Fibroblast of skin of scalp (primary cell): ENCODE results near the gene SOX8.

Experiments used
- DNase-seq: peaks from one replicate; pipeline ENCODE4 v3.0.0-alpha.2; 2013

The SOX8 gene

DNA sequence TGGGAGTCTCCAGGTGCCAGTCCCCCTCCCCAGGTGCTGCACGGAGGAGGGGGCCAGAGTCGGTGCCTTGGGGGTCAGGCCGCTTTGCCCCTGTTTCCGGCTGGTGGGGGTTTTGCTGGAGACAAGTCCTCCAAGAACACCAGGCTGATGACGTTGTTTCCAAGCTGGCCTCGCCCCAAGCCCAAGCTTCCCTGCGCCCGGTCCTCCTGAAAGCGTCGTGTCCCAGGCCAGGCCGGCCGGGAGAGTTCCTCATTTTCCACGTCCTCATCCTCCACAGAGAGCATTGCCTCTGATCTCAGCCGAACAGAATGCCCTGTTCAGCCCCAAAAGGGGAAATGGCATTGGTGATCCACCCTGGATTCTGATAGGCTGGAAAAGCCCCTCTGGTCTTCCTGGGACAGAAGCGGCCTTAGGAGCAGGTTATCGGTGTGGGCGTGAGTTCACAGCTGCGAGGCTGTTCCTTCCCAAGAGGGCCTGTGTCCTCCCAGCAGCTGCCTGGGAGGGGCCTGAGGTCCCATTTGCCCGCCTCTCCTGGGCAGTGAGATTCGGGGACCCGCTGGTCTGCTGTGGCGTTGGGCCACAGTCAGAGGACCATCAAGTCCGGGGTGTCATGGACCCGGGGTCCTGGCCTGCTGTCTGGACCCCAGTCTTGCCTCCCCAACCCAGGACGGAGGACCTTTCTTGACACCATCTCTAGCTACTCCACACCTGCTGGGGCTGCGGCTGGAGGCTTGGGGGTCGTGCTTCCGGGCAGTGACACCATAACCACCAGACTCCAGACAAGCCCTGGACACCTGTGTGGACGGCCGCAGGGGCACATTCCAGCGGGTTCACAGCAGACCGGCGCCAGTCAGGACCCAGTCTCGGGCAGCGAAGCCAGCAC lies 7.1 kb downstream of the SOX8 start:
- no peak for DNase-seq

DNA sequence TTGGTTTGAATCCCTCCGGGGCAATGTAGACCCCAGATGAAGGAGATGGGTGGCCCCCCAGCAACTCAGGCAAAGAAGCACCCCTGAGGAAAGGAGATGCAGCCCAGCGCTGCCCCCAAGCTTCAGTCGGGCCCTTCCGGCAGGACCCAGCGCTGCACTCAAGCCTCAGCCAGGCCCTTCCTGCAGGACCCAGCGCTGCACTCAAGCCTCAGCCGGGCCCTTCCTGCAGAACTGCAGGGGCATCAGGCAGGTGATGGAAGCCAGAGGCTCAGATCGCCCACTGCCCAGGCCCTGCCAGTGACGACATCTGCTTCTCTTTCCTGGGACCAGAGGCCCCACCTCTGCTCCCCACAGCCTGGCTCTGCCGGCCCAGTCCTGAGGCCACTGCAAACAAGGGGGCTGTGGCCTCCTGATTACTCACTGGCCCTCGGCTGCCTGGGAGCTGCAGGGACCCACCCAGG lies 7.8 kb downstream of the SOX8 start:
- no peak for DNase-seq

DNA sequence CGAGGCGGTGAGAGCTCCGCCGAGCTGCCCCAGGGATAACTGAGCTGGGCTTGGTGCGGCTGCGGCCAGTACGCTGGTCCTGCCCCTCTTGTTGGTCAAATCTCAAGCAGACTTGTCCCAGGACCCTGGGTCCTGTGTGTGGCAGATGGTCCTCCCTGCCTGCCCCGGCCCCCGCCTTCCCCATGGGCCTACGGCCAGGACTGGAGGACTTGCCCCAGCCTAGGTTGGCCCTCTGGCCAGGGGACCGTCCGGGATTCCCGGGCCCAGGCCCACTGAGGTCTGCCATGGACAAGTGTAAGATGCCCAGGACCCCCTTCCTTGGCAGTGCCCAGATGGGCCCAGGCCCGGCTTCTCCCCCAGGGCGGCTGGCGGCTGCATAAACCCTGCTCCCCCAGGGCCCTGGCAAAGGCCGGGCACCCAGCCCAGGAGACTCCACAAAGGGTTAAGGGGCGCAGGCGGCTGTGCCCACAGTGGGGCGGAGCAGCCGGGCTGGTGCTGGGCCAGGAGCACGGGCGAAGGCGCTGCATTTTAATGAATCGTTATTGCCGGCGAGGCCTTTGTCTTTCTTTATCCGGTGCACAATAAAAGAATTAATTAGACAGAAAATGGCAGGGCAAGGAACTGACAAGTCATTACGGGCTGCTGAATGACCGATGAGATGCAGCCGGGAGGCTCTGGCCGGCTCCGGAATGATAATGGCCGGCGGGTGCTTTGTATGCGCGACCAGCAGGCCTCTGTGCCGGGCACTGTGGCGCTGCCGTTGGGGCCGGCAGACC lies 9.1 kb downstream of the SOX8 start:
- no peak for DNase-seq

DNA sequence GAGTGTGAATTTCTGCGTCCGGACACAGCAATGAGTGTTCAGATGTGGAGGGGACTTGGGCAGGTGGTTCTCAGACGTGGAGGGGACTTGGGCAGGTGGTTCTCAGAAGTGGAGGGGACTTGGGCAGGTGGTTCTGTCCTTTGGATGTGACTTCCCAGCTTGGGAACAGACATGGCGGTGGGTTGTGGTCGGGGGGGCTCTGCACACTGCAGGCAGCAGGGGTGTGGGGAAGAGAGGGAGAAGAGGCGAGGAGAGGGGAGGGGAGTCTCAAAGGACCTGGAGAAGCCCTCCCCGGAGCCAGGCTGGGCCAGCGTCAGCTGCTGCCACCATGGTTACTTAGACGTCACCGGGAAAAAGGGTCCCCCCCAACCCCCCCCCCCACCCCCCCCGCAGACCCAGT lies 9.8 kb downstream of the SOX8 start:
- DNase-seq, result no peak

DNA sequence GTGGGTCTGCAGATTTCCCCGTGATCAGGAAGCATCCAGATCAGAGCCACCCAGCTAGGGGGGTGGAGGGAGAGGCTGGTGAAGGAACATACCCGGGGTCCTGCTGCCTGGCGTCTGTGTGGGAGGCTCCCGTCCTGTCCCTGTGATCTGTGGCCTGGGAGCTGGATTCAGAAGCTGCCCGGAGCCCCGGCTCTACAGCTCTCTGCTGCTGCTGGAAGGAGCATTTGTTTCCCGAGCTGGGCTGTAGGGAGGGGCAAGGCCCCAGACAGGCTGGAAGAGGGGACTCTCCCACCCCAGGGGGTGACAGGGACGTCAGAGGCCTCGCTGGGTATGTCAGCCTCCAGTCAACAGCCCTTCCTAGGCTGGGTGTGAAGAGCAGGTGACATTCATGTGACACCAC lies 10.2 kb downstream of the SOX8 start:
- DNase-seq, result no peak

DNA sequence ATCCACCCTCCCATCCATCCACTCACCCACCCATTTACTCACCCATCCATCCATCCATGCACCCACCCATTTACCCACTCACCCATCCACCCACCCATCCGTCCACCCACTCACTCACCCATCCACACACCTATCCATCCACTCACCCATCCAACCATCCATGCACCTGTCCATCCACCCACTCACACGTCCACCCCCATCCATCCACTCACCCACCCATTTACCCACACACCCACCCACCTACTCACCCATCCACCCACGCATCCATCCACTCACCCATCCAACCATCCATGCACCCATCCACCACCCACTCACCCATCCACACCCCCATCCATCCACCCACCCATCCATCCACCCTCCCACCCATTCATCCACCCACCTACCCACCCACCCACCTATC lies 12.2 kb downstream of the SOX8 start:
- DNase-seq, result no peak

DNA sequence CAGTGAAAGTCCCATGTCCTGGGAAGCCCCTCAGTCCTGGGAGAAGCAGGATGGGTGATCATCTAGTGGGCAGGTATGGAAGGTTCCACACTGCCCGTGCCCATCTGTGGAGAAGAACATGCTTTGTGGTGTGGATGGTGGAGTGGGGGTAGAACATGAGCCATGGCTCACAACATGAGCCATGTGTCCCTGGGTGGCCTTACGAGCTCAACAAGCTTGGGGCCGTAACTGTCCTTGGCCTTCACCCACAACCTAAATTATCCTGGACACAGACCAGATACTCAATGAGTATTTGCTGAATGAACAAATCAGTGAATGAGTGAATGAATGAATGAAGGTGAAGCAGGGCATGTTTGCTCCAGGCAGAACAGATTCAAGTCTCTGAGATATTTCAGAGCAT lies 13.5 kb downstream of the SOX8 start:
- peak; percentile 33 for DNase-seq

DNA sequence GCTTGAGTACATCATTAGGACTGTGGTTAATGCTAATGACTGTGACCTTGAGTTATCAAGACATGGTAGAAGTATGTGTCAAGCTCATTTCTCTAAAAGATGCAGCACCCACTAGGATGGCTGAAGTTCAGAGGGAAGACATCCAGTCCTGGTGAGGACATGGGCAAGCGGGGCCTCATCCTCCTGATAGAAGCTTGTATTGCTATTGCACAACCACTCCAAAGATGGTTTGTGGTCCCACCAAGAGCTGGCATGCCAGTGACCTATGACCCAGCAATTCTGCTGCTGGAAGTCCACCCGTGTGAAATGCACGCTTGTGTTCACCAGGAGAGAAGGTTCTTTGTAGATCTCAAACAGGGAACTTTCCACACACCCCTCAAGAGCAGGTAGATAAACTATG lies 14.2 kb downstream of the SOX8 start:
- no peak for DNase-seq

DNA sequence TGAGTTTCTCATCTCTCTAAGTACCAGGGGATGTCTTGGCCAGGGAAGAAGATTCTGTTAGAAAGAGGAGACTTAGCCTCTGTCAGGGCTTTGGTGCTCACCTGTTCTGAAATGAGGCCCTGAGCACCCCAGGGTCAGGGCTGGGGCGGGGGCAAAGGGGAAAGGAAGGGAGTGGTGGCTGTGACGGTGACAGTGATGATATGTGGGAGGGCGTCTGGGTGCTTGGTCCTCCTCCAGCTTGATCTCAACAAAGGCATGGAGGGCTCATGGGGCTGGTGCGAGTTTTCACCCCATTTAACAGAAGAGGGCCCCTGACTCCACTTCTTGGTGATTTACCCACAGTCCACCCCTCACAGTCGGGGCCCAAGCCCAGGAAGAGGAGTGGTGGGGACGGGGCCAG lies 15.1 kb downstream of the SOX8 start:
- no peak for DNase-seq

DNA sequence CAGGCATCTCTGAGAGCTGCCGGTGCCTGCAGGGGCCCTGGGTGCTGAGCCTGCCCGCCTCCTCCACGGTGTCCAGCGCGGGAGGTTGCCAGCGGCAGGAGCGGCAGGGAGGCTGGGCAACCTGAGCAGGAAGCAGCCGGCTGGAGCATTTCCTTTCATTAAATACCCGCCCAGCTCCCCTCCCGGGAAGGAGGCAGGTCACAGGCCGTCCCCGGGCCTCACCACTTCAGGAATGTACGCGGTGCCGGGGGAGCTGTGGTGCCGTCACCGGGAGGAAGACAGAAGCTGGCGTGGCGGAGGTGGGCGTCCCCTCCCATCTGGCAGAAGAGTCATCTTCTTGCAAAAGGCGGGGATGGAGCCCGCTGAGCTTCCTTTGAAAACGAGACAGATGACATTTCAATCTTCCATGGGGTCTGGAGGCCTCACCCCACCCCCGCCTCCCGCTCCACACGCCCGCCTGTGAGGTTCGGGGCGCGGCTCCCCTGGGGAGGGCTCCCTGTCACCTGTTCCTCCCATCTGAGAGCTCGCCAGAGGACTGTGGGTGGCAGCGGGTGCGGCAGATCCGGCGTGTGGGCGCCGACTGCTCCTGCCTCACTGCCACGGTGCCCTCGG lies 16.0 kb downstream of the SOX8 start:
- peak; percentile 12 for DNase-seq

DNA sequence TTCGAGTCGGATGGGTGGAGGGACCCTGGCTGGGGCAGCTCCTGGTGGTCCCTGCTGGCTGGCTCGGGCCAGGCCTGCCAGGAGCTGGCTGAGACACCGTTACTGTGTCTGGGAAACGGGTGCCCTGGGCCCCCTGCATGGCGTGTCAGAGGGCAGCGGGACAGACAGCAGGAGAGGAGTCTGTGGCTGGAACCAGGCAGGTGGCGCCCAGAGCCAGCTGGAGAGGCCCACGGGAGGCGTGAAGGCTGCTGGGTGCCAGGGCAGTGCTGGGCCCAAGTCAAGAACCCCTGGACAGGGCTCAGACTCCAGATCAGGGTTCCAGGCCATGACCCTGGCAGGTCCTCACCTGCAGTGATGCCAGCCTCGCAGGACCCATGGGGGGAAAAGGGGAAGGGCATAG lies 16.6 kb downstream of the SOX8 start:
- no peak for DNase-seq

DNA sequence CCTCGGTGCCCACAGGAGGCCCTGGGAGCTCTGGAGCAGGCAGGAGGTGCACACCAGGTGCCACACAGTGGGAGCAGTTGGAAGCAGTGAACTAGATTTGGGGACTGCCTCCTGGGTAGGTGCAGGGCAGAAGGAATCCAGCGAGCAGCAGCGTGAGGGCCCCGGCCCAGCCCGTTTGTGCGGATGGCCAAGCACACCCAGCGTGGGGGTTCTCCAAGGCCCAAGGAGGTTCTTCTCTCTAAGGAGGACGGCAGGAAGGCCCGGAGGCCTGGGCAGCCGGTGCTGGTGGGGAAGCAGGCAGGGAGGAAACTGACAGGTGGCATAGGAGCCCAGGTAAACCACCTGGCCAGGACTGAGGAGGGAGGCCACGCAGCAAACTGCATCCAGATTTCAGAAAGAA lies 17.0 kb downstream of the SOX8 start:
- DNase-seq, result no peak

DNA sequence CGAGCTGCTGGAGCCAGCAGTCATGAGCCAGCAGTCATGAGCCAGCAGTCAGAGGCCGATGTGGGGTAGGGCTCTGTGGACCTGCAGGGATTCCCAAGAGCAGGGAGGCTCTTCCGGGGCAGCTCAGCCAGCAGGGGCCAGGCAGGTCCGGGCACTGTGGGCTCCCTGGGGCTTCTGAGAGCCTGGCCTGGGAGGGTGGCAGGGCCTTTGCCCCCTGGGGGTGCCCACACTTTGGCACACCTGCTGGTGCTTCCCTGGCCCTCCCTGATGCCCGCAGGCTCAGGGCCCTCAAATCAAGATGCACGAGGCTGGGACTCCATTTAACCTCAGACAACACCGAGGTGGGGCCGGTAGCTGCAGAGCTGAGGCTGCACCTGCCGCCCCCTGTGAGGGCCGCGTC lies 18.1 kb downstream of the SOX8 start:
- no peak for DNase-seq

DNA sequence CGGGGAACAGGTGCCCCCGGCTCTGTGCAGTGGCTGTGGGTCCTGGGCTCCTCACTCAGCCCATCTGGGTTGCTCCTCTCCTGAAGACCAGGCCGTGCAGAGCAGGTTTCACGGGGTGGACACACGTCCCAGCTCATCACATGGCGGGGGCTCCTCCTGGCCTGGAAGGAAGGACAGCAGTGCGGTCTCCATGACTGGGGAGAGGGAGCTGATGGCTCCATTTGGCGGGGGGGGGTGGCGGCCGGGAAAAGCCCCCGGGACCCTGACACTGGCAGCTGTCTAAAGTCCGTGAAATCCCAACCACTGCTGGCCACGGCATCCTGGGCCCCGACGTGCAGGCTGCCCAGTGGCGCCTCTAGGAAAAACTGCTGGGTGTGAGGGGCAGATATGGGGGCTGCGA lies 19.0 kb downstream of the SOX8 start:
- DNase-seq, result no peak

DNA sequence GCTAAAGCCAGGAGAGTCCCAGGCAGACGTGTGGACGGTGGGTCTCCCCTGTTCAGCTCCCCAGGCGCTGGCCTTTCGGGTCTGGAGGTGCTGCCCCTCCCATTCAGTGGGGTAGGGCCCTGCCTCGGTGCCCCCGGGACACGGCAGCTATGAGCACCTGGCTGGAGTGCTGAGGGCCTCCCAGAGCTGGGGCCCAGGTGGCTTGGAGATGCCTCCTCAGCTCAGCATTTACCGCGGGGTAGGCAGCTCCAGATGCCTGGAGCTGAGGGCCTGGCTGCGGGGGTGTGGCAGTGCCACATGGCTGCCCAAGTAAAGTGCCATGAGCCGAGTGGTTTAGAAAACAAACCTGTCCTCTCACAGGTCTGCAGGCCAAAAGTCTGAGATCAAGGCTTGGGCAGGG lies 19.5 kb downstream of the SOX8 start:
- DNase-seq, result no peak

DNA sequence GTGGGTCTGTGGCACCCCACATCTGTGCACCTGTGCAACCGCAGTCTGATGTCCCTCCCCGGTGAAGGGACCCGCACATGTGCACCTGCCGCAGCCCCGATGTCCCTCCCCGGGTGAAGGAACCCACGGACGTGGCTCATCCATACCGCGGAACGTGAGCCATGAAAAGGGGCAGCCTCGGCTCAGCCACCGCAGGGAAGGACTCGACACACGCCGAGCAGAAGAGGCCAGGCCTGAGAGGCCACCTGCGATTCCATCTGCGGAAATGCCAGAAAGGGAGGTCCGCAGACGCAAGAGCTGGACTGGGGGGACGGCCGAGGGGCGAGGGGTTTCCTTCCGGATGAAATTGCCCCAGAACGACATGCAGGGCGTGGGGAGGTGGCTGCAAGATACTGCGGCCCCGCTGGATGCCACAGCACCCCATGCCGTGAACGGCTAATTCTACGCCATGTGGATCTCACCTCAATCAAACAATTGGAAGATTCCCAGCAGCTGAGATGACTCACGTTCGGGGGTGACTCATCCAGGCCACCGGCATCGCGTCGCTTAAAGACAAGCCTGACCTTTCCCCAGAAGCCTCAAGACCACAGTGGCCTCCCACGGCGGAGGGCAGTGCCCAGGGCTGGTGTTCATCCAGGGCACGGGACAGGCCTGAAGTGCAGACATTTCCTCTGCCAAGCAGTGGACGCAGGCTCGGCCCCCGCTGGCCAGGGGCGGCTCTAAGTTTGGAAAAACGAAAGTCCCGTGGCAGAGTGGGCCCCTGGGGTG lies 21.0 kb downstream of the SOX8 start:
- DNase-seq, result peak; percentile 58

DNA sequence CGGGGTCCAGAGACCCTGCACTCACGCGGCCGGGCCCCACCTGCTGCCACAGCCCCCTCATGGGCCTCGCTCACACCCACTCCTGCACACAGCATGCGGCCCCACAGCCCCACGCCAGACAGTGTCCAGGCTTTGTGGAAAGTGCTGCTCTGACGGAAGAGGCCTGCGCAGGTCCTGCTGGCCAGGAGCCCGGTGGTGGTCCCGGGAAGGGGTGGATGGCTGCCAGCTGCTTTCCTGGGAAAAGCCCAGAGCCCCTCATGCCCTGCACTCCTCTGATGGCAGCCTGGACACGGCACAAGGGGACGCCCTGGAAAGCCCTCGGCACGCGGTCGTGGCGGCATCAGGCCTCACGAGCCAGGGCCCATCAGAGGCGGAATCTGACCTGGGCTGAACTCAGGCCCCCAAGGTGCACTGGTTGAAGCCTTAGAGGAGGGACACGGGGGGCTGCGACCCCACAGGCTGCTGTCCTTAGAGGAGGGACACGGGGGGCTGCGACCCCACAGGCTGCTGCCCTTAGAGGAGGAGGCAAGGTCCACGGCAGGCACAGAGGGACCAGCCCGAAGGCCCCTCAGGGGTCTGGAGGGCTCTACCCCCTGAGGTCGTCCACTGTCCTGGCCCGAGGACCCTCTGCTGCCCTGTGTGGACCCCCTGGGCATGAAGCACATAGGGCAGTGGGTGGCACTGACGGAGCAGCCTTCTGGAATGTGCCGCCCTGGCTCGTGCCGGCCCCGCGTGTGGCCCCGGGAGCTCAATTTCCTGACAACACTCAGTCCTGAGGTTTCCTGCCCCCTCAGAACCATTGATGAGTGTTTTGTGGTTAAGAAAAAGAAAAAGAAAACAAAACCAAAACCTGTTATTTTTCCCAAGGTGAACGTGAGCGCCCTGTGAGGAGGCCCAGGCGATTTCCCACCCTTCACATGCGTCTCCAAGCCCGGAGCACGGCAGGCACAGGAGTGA lies 22.1 kb downstream of the SOX8 start:
- no peak for DNase-seq

DNA sequence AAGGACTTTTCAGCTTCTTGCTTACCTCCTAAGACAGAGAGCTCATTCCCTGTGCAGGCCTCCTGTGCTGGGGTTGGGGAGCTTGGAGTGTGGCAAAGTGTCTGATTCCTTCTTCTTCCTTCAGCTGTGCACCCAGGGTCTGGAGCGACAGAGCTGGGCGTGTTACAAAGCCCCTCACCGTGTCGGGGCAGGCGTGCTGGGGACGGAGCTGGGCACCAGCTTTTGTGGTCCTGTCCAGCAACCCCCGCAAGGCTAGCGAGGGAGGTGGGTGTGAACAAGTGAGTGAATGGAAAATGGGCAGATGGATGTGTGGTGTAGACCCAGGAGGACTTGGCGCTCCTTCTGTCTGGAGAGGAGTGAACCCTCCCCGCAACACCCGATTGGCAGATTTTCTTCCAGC lies 23.7 kb downstream of the SOX8 start:
- no peak for DNase-seq

DNA sequence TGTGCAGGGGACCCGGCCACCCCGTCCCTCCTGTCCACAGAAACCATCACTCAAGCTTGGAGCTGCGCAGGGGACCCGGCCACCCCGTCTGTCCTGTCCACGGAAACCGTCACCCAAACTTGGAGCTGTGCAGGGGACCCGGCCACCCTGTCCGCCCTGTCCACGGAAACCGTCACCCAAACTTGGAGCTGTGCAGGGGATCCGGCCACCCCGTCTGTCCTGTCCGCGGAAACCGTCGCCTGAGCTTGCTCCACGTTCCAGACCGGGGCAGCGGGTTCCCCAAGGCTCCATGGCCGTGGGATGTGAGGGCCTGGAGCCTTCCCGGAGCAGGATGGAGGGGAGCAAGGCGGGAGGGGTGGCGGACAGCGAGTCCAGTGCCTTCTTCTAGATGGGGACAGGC lies 25.2 kb downstream of the SOX8 start:
- DNase-seq, result no peak

DNA sequence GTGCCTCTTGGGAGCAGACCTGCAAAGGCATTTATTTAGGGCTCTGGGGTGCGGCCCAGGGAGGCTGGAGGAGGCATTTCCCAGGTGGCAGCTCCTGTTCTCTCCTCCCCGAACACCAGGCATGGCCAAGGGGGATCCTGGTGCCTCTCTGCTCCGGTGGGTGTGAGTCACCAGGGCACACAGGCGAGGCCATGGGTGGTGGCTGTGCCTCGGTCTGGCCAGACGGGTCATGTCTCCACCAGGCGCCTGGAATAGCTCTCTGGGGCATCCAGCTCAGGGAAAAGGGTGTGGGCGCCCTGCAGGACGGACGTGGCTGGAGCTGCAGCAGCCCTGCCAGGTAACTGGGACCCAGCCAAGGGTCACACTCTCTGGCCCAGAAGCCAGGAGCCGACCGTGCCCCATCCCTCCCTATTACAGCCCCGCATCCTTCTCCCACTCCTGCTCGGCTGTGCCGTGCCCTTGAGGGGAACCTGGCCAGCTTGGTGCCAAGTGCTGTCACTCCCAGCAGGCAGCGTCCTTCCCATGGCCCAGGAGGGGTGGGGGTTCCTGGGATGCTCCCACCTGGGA lies 25.8 kb downstream of the SOX8 start:
- no peak for DNase-seq

DNA sequence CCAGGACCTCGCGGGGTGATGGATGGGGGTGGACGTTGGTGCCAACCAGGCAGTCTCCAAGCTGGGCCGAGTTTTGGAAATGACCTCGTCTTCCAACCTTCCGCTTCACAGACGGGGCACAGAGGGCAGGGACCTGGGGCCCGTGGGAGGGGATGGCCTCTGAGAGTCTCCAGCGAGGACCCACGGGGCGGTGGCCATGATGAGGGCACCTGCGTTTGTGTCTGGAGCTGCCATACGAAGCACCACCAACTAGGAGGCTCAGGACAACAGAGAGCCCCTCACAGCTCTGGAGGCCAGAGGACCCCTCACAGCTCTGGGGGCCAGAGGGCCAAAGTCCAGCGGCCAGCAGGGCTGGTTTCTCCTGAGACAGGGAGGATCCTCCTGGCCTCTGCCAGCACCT lies 26.5 kb downstream of the SOX8 start:
- DNase-seq, result no peak
